IgD-negative memory B cell (primary cell): Measurements from ENCODE around the gene ACTR5. TPM values are rescaled to one million over a fixed set of nuclear protein-coding genes. Genes with fewer than 3 reads are reported as not detected.
"Not testable (repeated sequence)": the region's sequence is repeated elsewhere in the genome, so short reads cannot be mapped to it uniquely, and the experiment has no call there.

Source experiments
- H3K27ac Mint-ChIP-seq, 3 donors: one replicate each; pipeline ENCODE4 v1.8.0; 2020 to 2022; ENCODE audit warnings: mild to moderate bottlenecking in 3 of 3, mixed read lengths in 3 of 3, moderate library complexity in 1 of 3
- H3K27me3 Mint-ChIP-seq: one replicate; pipeline ENCODE4 v1.8.0; 2021; ENCODE audit warnings: mixed read lengths
- H3K36me3 Mint-ChIP-seq: one replicate; pipeline ENCODE4 v1.8.0; 2020; ENCODE audit warnings: mild to moderate bottlenecking, mixed read lengths
- H3K4me1 Mint-ChIP-seq, 3 donors: one replicate each; pipeline ENCODE4 v1.8.0; 2020 to 2022; ENCODE audit warnings: mixed read lengths in 3 of 3, mild to moderate bottlenecking in 1 of 3
- H3K4me3 Mint-ChIP-seq, 4 donors: one replicate each; pipeline ENCODE4 v1.8.0; 2020 to 2022; ENCODE audit warnings: mild to moderate bottlenecking in 4 of 4, mixed read lengths in 4 of 4, moderate library complexity in 3 of 4
- H3K9me3 Mint-ChIP-seq, 3 donors: one replicate each; pipeline ENCODE4 v1.8.0; 2020 to 2021; ENCODE audit warnings: mixed read lengths in 3 of 3, mild to moderate bottlenecking in 1 of 3
- polyA plus RNA-seq: library from polyadenylated mRNA; unstranded; fragments of 300-500 nt; fragmentation: Illumina TruSeq; gene quantifications from one replicate; pipeline ENCODE4 v1.2.3, GENCODE V29; 2021

Gene ACTR5
- polyA plus RNA-seq, 1 donor from 2014 or later, result 12.5 TPM

DNA sequence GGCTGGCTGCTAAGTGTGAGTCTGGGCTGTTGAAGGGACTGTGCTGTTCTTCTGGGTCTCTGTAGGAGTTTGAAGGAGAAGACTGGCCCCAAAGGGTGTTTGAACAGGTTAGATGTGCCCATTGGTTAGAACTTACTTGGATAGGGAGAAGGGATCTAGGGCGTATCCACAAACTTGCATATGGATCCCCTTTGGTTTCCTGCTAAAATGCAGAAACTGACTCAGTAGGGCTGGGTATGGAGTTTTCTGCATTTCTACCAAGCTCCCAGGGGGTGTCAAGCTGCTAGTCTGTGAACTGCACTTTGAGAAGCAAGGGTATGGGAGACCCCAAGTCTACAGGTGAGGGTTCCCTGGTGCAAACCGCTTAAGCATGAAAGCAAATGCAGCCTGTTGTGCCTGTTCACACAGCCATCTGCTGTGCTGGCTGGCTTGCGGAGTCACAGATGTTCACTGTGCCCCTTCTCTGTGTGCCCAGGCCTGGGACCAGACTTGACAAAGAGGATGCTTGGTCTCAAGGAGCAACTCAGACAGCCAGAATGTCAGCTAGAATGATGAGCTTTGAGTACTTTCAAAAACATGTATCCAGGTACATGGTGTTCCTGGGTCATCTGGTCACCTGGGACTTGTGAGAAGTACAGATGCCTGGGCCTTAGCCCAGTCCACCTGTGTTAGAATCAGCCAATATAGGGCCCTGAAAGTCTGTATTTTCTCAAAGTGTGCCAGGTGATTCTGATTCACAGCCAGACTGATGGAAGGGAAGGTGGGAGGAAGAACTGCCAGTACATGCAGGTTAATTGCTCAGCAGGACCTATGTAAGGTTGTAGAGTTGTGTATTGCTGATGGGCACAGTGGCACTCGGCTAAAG is 64.7 kb downstream of the ACTR5 start:
- Mint-ChIP-seq H3K27ac (peak overlapping the region; percentile 78 to 97 (median 89)), H3K4me1 (peaks cover 68 to 81% (median 78%) of the 10 kb centered on the region in 3 donors), H3K27me3 (peaks cover 2% of the 10 kb centered on the region), H3K9me3 (no peaks in the 10 kb centered on the region), H3K36me3 (peaks cover 7% of the 10 kb centered on the region), H3K4me3 (peak overlapping the region in 3 of 4 donors; percentile 62 to 86 (median 81))

DNA sequence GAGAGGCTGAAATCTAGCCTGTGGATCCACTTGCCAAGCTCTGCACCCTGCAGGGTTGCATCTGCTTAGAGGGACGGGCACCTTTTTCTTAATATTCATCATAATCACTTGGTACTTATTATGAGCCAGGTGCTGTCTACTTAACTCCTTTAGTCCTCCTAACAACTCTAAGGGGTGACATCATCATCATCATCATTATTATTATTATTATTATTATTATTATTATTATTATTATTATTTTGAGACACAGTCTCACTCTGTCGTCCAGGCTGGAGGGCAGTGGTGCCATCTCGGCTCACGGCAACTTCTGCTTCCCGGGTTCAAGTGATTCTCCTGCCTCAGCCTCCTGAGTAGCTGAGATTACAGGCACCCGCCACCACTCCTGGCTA is 65.3 kb downstream of the ACTR5 start:
- H3K4me1 Mint-ChIP-seq, result peaks cover 67 to 81% (median 80%) of the 10 kb centered on the region in 3 donors
- not testable (repeated sequence) for H3K27me3 Mint-ChIP-seq, H3K36me3 Mint-ChIP-seq, H3K9me3 Mint-ChIP-seq
- peak overlapping the region in 3 of 4 donors; percentile 62 to 81 (median 68) for H3K4me3 Mint-ChIP-seq
- peak overlapping the region; percentile 63 to 97 (median 78) for H3K27ac Mint-ChIP-seq

DNA sequence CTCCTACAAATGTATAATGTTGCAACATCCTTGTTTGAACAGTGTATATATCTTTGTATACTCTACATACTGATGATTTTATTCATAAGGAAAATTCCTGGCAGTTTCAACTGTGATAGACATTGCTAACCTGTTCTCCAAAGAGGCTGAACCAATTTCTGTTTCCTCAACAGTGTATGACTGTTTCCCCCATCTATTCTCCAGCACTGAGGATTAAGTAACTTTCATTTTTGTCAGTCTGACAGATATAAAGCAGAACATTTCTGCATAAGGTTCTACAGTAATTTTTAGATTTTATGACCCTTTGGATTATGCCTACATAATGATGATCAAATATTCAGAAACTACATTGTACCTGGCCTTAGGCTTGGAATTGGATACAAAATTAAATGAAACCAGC is 67.2 kb downstream of the ACTR5 start:
- Mint-ChIP-seq H3K9me3 (no peaks in the 10 kb centered on the region), H3K27ac (peak overlapping the region in 2 of 3 donors; percentile 67 to 93), H3K27me3 (no peaks in the 10 kb centered on the region), H3K36me3 (peaks cover 7% of the 10 kb centered on the region), H3K4me3 (peak overlapping the region in 3 of 4 donors; percentile 25 to 34 (median 29)), H3K4me1 (peaks cover 50 to 71% (median 68%) of the 10 kb centered on the region in 3 donors)

DNA sequence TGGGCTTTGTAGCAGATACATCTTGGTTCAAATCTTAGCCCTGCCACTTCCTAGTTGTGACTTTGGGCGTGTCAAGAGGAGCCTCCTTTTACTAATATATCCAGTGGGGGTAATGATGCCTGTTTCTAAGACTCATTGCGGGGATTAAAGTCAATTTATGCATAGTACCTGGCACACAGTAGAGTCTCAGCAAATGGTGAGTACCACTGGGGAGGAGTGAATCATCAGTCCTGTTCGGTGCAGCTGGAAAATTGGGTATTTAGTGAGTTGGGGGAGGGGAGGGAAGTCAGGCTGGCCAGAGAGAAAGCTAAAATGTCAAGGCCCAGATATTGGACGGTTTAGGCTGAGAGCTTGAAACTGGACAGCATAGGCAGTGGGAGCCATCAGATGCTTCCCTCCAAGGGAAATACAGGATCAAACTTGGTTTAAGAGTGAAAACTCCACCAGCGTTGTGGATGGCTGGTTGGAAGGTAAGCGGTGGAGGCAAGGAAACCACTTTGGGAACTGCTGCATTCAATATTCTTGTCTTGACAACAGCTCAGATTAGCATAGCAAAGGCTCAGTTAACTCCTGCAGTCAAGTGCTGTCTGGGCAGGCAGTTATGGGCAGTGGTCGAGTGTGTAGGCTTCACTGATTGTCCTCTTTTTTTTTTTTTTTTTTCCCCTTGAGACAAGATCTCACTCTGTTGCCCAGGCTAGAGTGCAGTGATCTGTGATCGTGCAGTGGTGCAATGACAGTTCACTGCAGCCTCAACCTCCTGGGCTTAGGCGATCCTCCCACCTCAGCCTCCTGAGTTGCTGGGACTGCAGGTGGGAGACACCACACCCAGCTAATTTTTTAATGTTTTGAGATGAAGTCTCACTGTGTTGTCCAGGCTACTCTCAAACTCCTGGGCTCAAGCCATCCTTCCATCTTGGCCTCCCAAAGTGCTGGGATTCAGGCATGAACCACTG is 70.1 kb downstream of the ACTR5 start:
- H3K9me3 Mint-ChIP-seq, result peaks cover 0 to 9% (median 0%) of the 10 kb centered on the region in 3 donors
- no peaks in the 10 kb centered on the region for H3K27me3 Mint-ChIP-seq
- H3K4me3 Mint-ChIP-seq, result peak overlapping the region in 2 of 4 donors; percentile 69 to 74
- H3K4me1 Mint-ChIP-seq, result peaks cover 44 to 63% (median 61%) of the 10 kb centered on the region in 3 donors
- H3K27ac Mint-ChIP-seq, result peak overlapping the region; percentile 67 to 91 (median 76)
- H3K36me3 Mint-ChIP-seq, result peaks cover 17% of the 10 kb centered on the region

Other genes starting within 250 kb of the ACTR5 start
- gene ADIG, start 167.3 kb upstream of the ACTR5 start, polyA plus RNA-seq, result not detected
- not detected for gene ARHGAP40, start 146.7 kb upstream of the ACTR5 start, polyA plus RNA-seq
- gene SLC32A1, start 24.0 kb upstream of the ACTR5 start, polyA plus RNA-seq, result not detected
- gene PPP1R16B, start 57.2 kb downstream of the ACTR5 start, polyA plus RNA-seq, result 68.0 TPM
- 0.75 TPM for gene FAM83D, start 178.0 kb downstream of the ACTR5 start, polyA plus RNA-seq
- gene DHX35, start 213.9 kb downstream of the ACTR5 start, polyA plus RNA-seq, result 5.9 TPM